HepG2 (cell line): ENCODE results near the gene MFGE8. TPM values are rescaled to one million over a fixed set of nuclear protein-coding genes. Genes with fewer than 3 reads are reported as not detected.
A peak's percentile ranks its signal among the peaks of the same experiment; 100 is the strongest.

Experiments
- HNRNPL ChIP-seq: fragments of 200-400 bp; formaldehyde crosslinking; IDR thresholded peaks from 2 replicates; pipeline ENCODE4 v1.6.1; 2017; ENCODE audit warnings: mild to moderate bottlenecking, low read depth, low read length
- HOXA5 ChIP-seq: sonication (generic); formaldehyde crosslinking; IDR thresholded peaks from 2 replicates; pipeline ENCODE4 v1.4.0; 2020; ENCODE audit warnings: missing genetic modification reagents
- MEIS1 ChIP-seq: sonication (generic); formaldehyde crosslinking; IDR thresholded peaks from 2 replicates; pipeline ENCODE4 v1.9.0; 2021; ENCODE audit warnings: mild to moderate bottlenecking, missing genetic modification reagents, moderate library complexity, borderline replicate concordance
- MZF1 ChIP-seq: sonication (generic); formaldehyde crosslinking; IDR thresholded peaks from 2 replicates; pipeline ENCODE4 v1.8.1; 2023; ENCODE audit warnings: mild to moderate bottlenecking, missing genetic modification reagents, borderline replicate concordance
- NR2F2 ChIP-seq: IDR thresholded peaks from 2 replicates; pipeline ENCODE4 v1.6.1; 2012; ENCODE audit warnings: low read depth, inconsistent platforms, borderline replicate concordance
- REPIN1 ChIP-seq: sonication (generic); formaldehyde crosslinking; IDR thresholded peaks from 2 replicates; pipeline ENCODE4 v1.8.0; 2022; ENCODE audit warnings: missing genetic modification reagents, low read depth, mild to moderate bottlenecking, borderline replicate concordance
- STAG1 ChIP-seq: sonication (generic); formaldehyde crosslinking; IDR thresholded peaks from 2 replicates; pipeline ENCODE4 v1.4.0; 2020; ENCODE audit warnings: missing genetic modification reagents
- ZNF281 ChIP-seq: sonication (generic); formaldehyde crosslinking; IDR thresholded peaks from 2 replicates; pipeline ENCODE4 v1.4.0; 2020; ENCODE audit warnings: missing genetic modification reagents, borderline replicate concordance
- ZNF563 ChIP-seq: sonication (generic); formaldehyde crosslinking; IDR thresholded peaks from 2 replicates; pipeline ENCODE4 v1.8.0; 2022; ENCODE audit warnings: mild to moderate bottlenecking, moderate library complexity, missing genetic modification reagents
- ZNF775 ChIP-seq: sonication (generic); formaldehyde crosslinking; IDR thresholded peaks from 2 replicates; pipeline ENCODE4 v1.4.0; 2020; ENCODE audit warnings: missing genetic modification reagents, mild to moderate bottlenecking, moderate library complexity, borderline replicate concordance
- ZNF777 ChIP-seq: sonication (generic); formaldehyde crosslinking; IDR thresholded peaks from 2 replicates; pipeline ENCODE4 v1.4.0; 2020; ENCODE audit warnings: missing genetic modification reagents
- ZNF883 ChIP-seq: sonication (generic); formaldehyde crosslinking; IDR thresholded peaks from 2 replicates; pipeline ENCODE4 v1.5.1; 2020; ENCODE audit warnings: mild to moderate bottlenecking, missing genetic modification reagents; ENCODE audit errors: not compliant biosample characterization
- polyA plus RNA-seq, 8 experiments: library from polyadenylated mRNA; depleted of rRNA in 3 of 8; stranded (reverse) in 7 of 8; unstranded in 1 of 8; fragments of >200 nt; fragmentation: Illumina TruSeq in 4 of 8; extraction: Trizol in 4 of 8; gene quantifications; 2 replicates each; pipeline versions ENCODE4 v1.2.1 to v1.2.3, GENCODE V29; 2011 to 2016; ENCODE audit warnings: low read depth in 4 of 8, missing spikeins in 1 of 8, mixed read lengths in 1 of 8; ENCODE audit not compliant: insufficient read depth in 1 of 8
- total RNA-seq, 5 experiments: library from RNA; depleted of rRNA; stranded (reverse); fragments of >200 nt; fragmentation: Illumina TruSeq; extraction: Trizol; gene quantifications; 2 replicates each; pipeline ENCODE4 v1.2.3, GENCODE V29; 2016; ENCODE audit warnings: low read depth in 1 of 5
- TF ChIP-seq, protein P1 (sequence below): sonication (generic); formaldehyde crosslinking; IDR thresholded peaks from 2 replicates; pipeline ENCODE4 v1.5.0; 2020; ENCODE audit warnings: mild to moderate bottlenecking, missing genetic modification reagents, moderate library complexity
- TF ChIP-seq, protein P2 (sequence below): sonication (generic); formaldehyde crosslinking; IDR thresholded peaks from 2 replicates; pipeline ENCODE4 v1.4.0; 2020; ENCODE audit warnings: missing genetic modification reagents

The MFGE8 gene
- total and polyA plus RNA-seq, 2 of the 13 experiments (the other 11 are each of a cell fraction or from before 2014, with no cell fraction given) = 3.4 to 22.1 TPM

DNA sequence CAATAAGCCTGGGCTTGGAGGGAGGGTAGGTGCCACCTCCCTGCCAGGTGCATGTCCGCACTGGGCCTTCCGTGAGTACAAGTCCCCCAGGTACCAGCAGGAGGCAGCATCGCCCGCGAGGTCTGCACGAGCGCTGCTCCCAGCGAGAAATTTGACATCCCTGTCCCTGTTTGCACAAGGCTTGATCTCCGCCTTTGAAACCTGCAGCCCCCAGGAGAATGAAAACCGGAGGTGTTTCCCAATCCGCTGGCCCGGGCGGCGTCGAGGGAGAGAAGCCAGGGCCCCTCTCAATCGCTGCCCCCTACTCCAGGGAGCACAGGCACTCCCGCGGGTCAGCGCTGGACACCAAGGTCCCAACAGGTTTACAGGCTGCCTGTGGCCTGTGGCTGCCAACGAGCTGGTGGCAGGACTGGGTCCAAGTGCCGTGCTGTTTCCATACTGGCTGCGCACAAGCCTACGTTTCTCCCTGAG, 18.8 kb downstream of the MFGE8 start (continued):
- TF ChIP-seq ZNF281 (CRISPR knock-in tag) (no peak), ZNF563 (CRISPR knock-in tag) (0 out of 2 replicates have a peak, but pooled peaks have one; percentile 27), MZF1 (CRISPR knock-in tag) (no peak), ZNF775 (CRISPR knock-in tag) (no peak), HNRNPL (0 out of 2 replicates have a peak, but pooled peaks have one; percentile 34), NR2F2 (no peak), HOXA5 (CRISPR knock-in tag) (no peak), ZNF883 (peak; percentile 32), ZNF777 (peak; percentile 65), MEIS1 (CRISPR knock-in tag) (no peak), STAG1 (CRISPR knock-in tag) (peak; percentile 86), REPIN1 (CRISPR knock-in tag) (peak; percentile 70; the same call in 1 of the 2 replicates)
- TF ChIP-seq, protein P1, sequence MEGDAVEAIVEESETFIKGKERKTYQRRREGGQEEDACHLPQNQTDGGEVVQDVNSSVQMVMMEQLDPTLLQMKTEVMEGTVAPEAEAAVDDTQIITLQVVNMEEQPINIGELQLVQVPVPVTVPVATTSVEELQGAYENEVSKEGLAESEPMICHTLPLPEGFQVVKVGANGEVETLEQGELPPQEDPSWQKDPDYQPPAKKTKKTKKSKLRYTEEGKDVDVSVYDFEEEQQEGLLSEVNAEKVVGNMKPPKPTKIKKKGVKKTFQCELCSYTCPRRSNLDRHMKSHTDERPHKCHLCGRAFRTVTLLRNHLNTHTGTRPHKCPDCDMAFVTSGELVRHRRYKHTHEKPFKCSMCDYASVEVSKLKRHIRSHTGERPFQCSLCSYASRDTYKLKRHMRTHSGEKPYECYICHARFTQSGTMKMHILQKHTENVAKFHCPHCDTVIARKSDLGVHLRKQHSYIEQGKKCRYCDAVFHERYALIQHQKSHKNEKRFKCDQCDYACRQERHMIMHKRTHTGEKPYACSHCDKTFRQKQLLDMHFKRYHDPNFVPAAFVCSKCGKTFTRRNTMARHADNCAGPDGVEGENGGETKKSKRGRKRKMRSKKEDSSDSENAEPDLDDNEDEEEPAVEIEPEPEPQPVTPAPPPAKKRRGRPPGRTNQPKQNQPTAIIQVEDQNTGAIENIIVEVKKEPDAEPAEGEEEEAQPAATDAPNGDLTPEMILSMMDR (CRISPR knock-in tag) = peak; percentile 93
- TF ChIP-seq, protein P2, sequence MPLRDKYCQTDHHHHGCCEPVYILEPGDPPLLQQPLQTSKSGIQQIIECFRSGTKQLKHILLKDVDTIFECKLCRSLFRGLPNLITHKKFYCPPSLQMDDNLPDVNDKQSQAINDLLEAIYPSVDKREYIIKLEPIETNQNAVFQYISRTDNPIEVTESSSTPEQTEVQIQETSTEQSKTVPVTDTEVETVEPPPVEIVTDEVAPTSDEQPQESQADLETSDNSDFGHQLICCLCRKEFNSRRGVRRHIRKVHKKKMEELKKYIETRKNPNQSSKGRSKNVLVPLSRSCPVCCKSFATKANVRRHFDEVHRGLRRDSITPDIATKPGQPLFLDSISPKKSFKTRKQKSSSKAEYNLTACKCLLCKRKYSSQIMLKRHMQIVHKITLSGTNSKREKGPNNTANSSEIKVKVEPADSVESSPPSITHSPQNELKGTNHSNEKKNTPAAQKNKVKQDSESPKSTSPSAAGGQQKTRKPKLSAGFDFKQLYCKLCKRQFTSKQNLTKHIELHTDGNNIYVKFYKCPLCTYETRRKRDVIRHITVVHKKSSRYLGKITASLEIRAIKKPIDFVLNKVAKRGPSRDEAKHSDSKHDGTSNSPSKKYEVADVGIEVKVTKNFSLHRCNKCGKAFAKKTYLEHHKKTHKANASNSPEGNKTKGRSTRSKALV (CRISPR knock-in tag) = 0 out of 2 replicates have a peak, but pooled peaks have one; percentile 42
